ENCODE results near the gene PSORS1C1.
"Not testable (repeated sequence)": the region's sequence is repeated elsewhere in the genome, so short reads cannot be mapped to it uniquely, and the experiment has no call there.

The PSORS1C1 gene

DNA sequence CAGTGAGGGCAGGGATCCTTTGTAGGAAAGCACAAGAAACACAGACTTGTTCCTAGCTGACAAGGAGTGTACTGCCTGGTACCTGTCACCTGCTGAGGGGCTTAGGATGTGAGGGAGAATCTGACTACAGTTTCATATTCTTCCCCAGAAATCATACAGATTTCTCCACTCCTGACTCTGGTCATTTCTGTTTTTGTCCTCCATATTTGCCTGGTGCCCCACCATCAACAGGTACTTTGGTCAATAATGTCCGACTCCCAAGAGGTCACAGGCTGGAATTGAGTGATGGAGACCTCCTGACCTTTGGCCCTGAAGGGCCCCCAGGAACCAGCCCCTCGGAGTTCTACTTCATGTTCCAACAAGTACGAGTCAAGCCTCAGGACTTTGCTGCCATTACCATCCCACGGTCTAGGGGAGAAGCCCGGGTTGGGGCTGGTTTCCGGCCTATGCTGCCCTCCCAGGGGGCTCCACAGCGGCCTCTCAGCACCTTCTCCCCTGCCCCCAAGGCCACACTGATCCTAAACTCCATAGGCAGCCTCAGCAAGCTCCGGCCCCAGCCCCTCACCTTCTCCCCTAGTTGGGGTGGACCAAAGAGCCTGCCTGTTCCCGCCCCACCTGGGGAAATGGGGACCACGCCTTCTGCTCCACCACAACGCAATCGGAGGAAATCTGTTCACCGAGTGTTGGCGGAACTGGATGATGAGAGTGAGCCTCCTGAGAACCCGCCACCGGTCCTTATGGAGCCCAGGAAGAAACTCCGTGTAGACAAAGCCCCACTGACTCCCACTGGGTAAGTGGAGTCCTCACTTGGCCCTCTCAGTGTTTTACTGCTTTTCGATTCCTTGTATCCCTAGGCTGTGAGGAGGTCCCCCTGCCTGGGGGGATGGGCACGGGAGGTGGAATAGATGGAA, 46.9 kb downstream of the PSORS1C1 start:
- no peak for DNase-seq

DNA sequence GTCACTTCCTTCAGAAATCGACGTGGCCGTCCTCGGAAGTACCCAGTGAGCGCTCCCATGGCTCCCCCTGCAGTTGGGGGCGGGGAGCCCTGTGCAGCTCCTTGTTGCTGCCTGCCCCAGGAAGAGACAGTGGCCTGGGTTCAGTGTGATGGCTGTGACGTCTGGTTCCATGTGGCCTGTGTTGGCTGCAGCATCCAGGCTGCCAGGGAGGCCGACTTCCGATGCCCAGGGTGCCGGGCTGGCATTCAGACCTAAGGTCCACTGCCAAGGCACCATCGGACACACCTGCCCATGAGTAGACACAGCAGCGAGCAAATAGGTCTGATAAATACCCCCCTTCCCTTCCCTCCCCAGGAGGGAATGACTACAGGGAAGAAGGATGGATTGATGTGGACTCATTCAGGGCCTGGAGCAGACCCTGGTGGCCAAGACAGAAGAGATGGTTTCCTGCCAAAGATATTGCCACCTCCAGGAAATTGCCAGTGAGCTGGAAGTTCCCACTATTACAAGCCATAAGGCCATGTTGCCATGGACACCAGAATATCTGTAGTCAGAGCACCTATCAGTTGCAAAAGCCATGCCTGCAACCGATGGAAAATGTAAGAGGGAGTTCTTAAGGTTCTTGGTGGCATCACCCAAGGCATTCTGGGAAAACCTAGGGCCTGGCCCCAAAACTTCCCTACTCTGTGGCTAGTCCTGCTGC, 48.0 kb downstream of the PSORS1C1 start:
- DNase-seq, result no peak

GRCh38 chr6:31163922-31164321, 49.3 kb downstream of the PSORS1C1 start:
- no peak for DNase-seq

GRCh38 chr6:31164475-31165063, 50.0 kb downstream of the PSORS1C1 start:
- DNase-seq, result not testable (repeated sequence)

- DNase-seq, result not testable (repeated sequence)
These were observed 50.6 kb downstream of the PSORS1C1 start for GRCh38 chr6:31165064-31165832.

DNA sequence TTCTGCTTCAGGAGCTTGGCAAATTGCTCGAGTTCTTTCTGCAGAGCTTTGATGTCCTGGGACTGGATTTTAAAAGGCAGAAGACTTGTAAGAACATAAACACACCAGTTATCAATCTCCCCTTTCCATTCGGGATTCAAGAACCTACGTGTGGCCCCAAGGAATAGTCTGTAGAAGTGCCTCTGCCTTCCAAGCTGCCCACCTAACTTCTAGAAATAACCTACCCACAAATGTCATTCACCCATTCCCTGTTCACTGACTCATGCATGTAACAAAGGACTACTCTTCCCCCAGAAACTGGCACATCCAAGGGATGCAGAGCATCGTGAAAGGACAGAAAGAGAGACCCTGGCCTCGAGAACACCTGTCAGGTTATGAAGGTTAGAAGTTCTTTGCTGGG, 51.4 kb downstream of the PSORS1C1 start:
- no peak for DNase-seq

- no peak for DNase-seq
These were observed 54.0 kb downstream of the PSORS1C1 start for GRCh38 chr6:31168606-31169005.

DNA sequence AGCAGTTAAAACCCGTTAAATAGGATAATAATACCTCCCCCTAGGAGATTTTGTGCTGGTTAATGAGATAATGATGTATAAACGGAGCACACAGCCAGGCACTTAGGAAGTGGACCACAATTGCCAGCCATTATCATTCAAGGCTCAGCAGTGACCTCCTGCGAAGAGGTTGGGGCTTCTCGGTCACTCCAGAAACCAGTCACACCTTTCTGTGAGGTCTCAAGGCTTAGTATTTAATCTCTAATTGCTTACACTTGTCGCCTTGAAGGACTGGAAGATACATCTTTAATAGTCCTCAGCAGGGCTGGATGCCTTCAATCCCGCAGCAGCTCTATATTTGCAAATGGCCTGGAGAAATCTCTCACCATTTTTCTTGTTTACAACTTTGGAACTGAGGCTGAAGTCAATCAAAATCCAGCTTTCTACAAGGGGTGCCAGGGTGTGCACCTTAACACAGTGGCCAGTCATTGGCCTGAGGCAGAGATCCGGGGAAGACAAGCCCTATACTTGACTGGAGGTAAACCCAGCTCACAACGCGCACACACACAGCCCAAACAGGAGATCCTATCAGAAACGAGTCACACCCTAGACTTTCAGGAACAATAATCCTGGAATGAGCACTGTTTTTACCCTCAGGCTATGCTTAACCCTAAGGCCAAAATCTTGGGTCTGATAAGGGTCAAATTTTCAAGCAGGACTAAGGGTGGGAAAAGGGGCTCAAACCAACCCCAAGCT, 54.7 kb downstream of the PSORS1C1 start:
- no peak for DNase-seq

DNA sequence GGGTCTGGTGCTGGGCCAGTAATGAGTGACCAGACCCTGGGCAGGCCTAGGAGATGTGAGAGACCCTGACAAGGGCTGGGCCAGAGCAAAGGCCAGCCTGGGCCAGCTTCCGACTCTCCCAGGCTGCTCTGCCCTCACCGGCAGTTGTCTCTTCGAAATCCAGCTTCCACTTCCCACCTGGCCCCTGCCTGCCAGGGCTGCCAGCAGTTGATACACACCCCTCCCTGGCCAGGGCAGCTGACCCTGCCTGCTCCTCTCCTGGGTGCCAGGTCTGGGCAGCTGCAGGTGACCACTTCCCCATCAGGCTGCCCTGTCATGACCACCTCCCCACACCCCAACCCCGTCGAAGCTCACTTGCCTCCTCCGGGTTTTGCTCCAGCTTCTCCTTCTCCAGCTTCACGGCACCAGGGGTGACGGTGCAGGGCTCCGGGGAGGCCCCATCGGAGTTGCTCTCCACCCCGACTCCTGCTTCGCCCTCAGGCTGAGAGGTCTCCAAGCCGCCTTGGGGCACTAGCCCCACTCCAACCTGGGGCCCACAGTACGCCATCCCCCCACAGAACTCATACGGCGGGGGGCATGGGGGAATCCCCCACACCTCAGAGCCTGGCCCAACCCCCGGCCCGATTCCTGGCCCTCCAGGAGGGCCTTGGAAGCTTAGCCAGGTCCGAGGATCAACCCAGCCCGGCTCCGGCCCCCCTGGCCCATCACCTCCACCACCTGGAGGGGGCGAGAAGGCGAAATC, 55.4 kb downstream of the PSORS1C1 start:
- not testable (repeated sequence) for DNase-seq

GRCh38 chr6:31170600-31170881, 55.9 kb downstream of the PSORS1C1 start, which contains the start of gene POU5F1:
TSS of gene POU5F1 (minus strand) at chr6:31170682. CDS start at chr6:31170620, 62 bp downstream.
- DNase-seq, result no peak

DNA sequence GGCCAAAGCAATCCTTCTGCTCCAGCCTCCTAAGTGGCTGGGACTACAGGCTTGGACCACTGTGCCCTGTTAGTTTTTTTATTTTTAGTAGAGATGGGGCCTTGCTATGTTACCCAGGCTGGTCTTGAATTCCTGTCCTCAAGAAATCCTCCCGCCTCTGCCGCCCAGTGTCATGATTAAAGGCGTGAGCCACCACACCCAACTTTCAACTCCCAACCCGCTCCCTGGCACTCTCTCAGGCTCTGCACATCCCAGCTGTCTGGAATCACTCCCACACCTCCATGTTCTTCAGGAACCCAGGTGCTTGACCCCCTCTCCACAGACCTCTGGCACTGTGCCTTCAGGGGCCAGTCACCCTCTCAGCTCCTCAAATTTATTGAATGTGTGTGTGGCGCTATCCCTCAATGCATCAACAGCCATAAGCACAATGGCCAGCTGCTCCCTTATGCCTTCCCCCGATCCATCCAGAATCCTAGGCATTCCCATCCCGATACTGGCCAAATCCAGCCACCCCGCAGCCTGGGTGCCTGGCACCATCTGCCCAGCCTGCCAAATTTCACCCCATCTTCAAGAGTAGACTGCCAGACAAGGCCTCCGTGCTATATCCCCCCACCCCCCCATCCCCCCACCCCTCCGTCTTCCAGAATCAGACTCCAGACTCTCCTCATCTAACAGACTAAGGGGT, 56.5 kb downstream of the PSORS1C1 start:
- no peak for DNase-seq

DNA sequence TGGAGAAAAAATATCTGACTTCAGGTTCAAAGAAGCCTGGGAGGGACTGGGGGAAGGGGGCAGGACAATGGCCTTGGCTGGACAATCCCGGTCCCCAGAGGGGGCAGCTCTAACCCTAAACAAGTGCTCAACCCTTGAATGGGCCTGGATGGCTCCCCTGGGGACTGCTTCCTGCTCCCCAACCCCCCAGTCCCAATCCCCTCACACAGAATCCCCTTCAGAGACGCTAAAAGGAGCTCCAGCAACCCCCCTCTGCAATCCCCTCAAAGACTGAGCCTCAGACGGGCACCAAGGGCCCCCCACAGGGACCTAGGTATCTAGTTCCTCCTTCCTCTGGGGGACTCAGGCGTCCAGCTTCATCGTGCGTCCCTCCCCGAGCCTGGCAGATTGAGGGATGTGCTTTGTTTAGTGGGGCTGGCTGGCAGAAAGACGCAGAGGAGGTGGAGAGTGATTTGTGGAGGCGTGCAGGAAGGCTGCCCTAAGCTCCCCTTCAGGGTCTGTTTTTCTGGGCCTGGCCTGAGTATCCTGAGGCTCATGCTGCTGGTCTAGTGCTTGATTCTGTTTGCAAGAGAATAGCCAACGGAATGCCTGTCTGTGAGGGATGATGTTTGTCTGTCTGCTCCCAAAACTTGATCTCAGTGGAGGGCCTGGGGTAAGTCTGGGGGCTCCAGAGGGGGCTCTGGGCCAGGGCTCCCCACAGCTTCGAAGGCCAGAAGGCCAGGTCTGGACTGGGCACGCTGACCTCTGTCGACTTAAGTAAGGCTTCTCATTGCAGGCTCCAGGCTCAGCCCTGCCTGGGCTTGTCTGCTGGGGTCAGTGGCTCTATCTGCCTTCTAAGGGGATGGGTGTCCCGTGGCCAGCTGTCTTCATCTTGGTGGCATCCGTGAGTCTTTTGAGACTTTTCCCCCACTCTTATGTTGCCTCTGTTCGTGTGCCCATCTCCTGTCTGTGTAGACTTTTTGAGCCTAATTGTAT, 57.6 kb downstream of the PSORS1C1 start:
- no peak for DNase-seq

DNA sequence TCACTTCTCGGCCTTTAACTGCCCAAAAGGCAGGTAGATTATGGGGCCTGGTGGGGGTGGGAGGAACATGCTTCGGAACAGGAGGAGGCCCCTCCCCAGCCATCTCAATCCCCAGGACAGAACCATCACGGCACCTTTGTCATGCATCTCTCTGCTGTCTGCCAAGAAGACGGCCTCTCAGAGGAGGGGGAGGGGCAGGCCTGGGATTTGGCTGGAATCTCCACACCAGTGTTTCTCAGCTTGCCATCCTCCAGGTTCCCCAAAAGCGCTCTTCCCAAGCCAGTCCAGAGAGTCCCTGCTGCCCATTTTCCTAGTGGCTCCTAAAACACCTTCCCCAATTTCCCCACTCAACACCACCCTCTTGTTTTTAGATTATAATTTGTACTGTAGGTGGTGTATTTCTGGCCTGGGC, 58.4 kb downstream of the PSORS1C1 start:
- DNase-seq, result no peak

DNA sequence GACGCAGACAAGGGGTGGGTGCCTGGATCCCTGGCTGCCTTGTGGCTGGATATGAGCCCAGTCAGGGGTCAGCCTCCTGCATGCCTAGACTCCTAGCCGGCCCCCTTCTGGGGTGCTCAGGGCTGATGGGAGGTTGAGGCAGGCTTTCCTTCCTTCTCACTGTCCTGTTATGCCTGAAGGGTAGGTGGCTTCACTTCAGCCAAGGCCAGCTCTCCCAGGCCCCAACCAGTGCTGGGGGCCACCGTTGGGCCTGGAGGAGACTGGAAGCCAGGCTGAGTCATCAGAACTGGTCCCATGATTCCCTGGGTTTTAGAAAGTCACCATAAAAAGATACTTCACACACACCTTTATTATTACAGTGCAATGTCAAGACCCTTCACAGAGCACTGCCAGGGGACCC, 58.8 kb downstream of the PSORS1C1 start:
- no peak for DNase-seq

DNA sequence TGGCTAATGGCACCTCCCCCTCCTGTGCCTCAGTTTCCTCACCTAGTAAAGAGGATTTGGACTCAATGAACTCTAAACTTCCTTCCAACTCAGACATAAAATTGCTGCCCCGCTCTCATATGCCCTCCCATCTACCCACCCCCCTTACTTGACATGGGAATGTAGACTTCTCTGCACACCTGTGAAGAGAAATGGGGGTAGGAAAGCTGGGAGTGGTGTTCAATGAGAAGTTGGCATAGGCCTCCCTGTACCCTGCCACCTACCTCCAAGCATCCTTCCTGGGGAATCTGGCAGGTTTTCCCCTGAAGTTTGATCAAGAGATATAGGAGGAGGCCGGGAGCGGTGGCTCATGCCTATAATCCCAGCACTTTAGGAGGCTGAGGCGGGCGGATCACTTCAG, 59.8 kb downstream of the PSORS1C1 start:
- no peak for DNase-seq

GRCh38 chr6:31175971-31176370, 61.4 kb downstream of the PSORS1C1 start:
- DNase-seq, result no peak

DNA sequence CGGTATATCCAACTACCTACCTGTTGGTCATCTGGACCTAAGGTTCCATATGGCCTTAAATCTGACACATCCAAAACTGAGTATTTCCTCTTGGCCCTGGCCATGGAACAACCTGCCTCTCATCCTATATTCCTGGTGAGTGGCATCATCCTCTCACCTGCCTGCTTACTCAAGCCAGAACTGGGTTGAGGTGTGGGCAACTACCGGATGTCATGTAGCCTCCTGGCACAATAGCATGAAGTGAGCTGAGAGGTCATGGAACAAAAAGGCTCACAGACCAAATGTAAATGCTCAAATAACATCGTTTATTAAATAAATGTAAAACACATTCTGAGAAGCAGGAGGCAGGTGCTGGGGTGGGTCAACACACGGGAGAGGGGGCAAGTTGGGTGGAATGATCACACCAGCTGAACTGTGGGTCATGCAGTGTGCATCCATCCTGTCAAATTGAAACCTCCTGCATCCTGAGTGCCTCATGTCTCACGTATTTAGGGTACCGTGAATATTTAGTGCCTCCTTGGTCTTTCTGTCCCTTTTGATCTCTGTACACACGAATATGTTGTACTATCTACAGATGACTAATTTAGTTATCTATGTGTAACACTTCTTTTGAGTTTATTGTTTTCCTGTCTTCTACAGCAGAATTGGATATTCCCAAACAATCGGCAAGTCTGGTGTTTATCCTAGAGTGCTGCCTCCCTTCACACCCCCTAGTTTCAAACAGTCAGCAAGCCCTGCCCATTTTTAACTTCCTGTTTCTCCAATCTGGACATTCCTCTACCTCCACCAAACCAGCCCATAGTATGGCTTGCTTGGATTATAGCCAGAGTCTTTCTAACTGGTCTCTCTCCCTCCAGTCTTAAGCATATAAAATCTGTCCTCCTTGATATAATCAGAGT, 63.8 kb downstream of the PSORS1C1 start:
- no peak for DNase-seq

DNA sequence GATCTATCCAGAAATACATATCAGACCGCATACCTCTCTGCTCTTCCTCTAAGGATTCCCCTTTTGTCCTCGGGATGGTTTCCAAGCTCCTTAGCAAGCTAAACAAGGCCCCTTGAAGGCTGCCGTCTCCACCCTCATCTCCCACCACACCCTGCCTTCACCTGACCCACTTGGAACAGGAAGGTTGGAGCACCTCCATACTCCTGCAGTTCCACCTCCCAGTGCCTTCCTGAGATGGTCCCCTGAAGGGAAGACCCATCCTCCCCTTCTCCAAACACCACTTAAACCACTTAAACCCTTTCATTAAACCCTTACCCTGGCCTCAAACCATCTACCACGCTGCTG, 64.4 kb downstream of the PSORS1C1 start:
- no peak for DNase-seq

- DNase-seq, result no peak
These were observed 65.3 kb downstream of the PSORS1C1 start for GRCh38 chr6:31179896-31180295.

Data from NCI-H748 treated with DMSO at 0.1 percent for 48 hours (cell line).